Measurements from ENCODE around the gene TDRD7.

DNA sequence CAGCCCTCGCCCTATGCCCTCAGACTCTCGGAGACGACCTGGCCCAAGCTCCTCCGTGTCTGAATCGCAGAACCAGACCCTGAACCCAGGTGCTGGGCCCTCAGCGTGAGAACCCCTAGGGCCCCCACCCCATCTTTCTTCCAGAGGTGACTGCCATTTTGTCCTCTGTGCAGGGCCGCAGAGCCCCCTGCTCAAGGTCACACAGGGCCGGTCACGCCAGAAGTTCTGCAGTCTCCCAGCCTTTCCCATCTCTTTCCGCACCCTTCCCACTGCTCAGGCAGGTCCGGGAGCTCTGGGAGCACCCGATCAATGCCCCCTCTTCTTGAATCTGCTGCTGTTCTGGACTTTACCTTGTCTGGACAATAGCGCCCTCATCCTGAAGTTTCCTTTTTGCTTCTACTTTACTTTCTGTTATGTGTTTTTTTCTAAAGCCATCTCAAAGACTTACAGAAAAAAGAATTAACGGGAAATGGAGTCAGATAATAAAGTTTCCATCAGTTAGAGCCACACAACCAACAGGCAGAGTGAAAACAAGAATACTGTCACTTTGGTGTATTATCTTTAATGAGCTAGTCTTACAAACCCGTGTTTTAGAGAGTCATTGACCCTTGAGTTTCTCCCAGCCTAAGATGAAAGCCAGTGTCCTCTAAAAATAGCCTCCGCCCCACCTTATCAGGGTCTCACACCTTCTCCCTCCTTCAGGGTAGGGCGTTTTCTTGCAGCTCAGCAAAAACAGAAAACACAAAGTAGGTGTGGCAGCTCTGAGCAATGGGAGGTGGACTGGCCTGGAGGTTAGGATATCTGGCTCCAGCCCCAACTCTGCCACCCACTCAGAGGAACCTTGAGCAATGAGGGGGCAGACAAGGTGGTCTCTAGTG, 91.3 kb downstream of the TDRD7 start:
- peak; percentile 21 for TF ChIP-seq CTCF (IDR thresholded peaks at IDR 0.05)
- TF ChIP-seq EZH2phosphoT487 (IDR thresholded peaks at IDR 0.05) = no peak

Data from neural progenitor cell (in vitro differentiated cells).